ENCODE data around the gene KCNJ11. TPM values are rescaled to one million over a fixed set of nuclear protein-coding genes. Genes with fewer than 3 reads are reported as not detected.

KCNJ11 gene
- total and polyA plus RNA-seq, 2 of the 8 experiments (the other 6 are each of a cell fraction or from before 2014, with no cell fraction given), result 3.8 to 6.3 TPM

DNA sequence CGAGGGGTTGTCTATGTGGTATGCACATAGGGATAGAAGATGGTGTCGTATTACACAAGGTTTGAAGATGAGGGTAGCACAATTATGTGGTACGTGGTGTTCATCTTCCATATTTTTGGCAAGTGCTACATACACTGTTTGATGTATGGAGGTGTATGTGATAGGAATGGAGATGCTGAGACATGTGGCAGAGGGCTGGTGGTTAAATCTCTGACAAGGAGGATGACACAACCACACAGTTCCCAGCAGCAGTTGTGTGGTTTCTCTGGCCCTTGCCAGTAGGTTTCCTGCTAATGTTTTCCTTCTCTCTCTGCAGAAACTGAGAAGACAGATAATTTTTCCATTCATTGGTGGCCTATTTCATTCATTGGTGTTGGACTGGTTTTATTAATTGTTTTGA, 19.9 kb downstream of the KCNJ11 start (continued):
- TF ChIP-seq, protein P1, sequence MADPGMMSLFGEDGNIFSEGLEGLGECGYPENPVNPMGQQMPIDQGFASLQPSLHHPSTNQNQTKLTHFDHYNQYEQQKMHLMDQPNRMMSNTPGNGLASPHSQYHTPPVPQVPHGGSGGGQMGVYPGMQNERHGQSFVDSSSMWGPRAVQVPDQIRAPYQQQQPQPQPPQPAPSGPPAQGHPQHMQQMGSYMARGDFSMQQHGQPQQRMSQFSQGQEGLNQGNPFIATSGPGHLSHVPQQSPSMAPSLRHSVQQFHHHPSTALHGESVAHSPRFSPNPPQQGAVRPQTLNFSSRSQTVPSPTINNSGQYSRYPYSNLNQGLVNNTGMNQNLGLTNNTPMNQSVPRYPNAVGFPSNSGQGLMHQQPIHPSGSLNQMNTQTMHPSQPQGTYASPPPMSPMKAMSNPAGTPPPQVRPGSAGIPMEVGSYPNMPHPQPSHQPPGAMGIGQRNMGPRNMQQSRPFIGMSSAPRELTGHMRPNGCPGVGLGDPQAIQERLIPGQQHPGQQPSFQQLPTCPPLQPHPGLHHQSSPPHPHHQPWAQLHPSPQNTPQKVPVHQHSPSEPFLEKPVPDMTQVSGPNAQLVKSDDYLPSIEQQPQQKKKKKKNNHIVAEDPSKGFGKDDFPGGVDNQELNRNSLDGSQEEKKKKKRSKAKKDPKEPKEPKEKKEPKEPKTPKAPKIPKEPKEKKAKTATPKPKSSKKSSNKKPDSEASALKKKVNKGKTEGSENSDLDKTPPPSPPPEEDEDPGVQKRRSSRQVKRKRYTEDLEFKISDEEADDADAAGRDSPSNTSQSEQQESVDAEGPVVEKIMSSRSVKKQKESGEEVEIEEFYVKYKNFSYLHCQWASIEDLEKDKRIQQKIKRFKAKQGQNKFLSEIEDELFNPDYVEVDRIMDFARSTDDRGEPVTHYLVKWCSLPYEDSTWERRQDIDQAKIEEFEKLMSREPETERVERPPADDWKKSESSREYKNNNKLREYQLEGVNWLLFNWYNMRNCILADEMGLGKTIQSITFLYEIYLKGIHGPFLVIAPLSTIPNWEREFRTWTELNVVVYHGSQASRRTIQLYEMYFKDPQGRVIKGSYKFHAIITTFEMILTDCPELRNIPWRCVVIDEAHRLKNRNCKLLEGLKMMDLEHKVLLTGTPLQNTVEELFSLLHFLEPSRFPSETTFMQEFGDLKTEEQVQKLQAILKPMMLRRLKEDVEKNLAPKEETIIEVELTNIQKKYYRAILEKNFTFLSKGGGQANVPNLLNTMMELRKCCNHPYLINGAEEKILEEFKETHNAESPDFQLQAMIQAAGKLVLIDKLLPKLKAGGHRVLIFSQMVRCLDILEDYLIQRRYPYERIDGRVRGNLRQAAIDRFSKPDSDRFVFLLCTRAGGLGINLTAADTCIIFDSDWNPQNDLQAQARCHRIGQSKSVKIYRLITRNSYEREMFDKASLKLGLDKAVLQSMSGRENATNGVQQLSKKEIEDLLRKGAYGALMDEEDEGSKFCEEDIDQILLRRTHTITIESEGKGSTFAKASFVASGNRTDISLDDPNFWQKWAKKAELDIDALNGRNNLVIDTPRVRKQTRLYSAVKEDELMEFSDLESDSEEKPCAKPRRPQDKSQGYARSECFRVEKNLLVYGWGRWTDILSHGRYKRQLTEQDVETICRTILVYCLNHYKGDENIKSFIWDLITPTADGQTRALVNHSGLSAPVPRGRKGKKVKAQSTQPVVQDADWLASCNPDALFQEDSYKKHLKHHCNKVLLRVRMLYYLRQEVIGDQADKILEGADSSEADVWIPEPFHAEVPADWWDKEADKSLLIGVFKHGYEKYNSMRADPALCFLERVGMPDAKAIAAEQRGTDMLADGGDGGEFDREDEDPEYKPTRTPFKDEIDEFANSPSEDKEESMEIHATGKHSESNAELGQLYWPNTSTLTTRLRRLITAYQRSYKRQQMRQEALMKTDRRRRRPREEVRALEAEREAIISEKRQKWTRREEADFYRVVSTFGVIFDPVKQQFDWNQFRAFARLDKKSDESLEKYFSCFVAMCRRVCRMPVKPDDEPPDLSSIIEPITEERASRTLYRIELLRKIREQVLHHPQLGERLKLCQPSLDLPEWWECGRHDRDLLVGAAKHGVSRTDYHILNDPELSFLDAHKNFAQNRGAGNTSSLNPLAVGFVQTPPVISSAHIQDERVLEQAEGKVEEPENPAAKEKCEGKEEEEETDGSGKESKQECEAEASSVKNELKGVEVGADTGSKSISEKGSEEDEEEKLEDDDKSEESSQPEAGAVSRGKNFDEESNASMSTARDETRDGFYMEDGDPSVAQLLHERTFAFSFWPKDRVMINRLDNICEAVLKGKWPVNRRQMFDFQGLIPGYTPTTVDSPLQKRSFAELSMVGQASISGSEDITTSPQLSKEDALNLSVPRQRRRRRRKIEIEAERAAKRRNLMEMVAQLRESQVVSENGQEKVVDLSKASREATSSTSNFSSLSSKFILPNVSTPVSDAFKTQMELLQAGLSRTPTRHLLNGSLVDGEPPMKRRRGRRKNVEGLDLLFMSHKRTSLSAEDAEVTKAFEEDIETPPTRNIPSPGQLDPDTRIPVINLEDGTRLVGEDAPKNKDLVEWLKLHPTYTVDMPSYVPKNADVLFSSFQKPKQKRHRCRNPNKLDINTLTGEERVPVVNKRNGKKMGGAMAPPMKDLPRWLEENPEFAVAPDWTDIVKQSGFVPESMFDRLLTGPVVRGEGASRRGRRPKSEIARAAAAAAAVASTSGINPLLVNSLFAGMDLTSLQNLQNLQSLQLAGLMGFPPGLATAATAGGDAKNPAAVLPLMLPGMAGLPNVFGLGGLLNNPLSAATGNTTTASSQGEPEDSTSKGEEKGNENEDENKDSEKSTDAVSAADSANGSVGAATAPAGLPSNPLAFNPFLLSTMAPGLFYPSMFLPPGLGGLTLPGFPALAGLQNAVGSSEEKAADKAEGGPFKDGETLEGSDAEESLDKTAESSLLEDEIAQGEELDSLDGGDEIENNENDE (IDR thresholded peaks at IDR 0.05; ENCODE audit: insufficient replicate concordance, low read length), result no peak
- TF ChIP-seq TAF1 (IDR thresholded peaks at IDR 0.05; ENCODE audit: low read depth, low read length) (no peak), TCF12 (IDR thresholded peaks at IDR 0.05; ENCODE audit: low read depth, low read length) (no peak), BCL11A (IDR thresholded peaks at IDR 0.05; ENCODE audit: low read depth in 2 of 2, low read length in 2 of 2) (no peak), ASH2L (IDR thresholded peaks at IDR 0.05; ENCODE audit: low read length) (no peak), KDM4A (IDR thresholded peaks at IDR 0.05; ENCODE audit: low read depth, low read length, severe bottlenecking) (no peak), BRCA1 (IDR thresholded peaks at IDR 0.05; ENCODE audit: low read depth, low read length) (no peak), RXRA (IDR thresholded peaks at IDR 0.05; ENCODE audit: insufficient read depth, low read depth, low read length) (no peak), KDM5A (IDR thresholded peaks at IDR 0.05; ENCODE audit: low read length) (no peak)
